Activated gamma-delta T cell treated with anti-CD3 and anti-CD28 coated beads, Interleukin-2, amount 50 U/mL, for 16 hours (primary cell): ENCODE data around the gene MAN1C1.
"Not testable (repeated sequence)": the region's sequence is repeated elsewhere in the genome, so short reads cannot be mapped to it uniquely, and the experiment has no call there.

Source experiments
- DNase-seq: peaks from one replicate; pipeline ENCODE4 v3.0.0-alpha.2; 2020; ENCODE audit warnings: low read depth

Gene MAN1C1

DNA sequence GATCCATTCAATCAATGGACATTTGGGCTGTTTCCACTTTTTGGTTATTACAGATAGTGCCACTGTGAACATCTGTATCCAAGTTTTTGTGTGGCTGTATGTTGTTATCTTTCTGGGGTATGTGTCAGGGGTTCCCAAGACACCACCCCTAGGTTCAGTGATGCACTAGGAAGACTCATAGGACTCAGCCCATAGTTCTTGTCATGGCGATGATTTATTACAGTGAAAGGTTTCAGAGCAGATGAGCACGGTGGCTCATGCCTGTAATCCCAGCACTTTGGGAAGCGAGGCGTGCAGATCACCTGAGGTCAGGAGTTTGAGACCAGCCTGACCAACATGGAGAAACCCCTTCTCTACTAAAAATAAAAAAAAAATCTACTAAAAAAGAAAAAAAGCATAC, 64.1 kb downstream of the MAN1C1 start:
- no peak for DNase-seq

DNA sequence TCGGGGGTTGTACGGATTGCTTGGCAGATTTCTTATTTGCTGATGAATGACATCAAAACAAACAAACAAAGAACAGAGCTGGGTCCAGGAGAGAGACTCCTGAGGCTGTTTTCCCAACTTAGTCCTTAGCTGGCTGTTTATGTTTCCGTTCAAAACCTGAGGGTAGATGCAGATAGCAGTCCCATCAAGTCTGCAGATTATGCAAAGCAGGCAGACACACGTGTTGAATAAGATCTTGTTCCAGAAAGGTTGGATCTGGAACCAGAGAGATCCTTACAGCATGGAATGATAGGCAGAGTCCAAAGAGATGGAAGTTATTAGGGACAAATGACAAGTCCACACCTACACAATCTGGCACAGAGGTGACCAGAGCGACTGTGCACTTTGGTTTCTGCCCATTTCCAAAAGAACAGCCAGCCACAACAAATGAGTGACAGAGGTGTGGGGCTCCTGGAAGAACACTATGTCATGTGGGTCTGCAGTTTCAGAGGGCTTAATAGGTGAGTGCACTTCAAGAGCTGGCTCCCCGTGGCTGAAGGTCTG, 65.5 kb downstream of the MAN1C1 start:
- no peak for DNase-seq

DNA sequence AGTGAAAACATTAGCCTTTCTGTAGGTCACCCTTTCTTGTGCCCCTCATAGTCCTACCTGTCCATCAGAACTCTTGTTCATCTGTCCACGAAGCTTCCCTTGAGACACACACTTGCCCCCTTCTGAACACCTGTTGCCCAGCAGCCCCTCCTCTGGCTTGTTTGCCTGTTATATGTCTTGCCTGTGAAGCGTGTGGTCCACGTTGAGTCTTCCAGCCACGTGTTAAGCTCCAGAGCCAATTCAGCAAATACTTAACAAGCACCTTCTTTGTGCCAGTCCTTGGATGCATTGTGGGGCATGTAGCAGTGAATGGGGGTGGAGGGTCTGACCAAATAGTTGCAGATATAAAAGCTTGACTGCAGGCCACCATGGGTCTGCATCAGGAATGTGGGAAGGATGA, 66.6 kb downstream of the MAN1C1 start:
- DNase-seq = no peak

DNA sequence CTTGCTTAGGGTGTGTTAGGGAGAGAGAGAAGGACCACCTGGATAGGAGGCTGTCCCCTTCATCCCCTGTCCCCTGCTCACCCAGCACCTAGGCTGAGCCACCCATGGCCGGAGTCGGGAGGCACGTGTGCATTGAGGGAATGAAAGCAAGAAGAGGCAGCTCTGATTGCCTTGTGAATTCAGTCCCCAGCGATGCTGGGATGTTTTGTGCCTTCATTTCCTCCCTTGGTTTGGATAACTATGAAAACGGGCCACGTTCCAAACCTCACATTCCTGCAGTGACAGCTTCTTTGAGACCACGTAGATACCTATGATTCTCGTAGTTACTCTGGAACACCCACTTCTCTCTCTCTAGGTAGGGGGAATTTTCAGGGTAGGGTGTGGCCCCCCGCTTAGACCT, 67.1 kb downstream of the MAN1C1 start:
- DNase-seq = no peak

DNA sequence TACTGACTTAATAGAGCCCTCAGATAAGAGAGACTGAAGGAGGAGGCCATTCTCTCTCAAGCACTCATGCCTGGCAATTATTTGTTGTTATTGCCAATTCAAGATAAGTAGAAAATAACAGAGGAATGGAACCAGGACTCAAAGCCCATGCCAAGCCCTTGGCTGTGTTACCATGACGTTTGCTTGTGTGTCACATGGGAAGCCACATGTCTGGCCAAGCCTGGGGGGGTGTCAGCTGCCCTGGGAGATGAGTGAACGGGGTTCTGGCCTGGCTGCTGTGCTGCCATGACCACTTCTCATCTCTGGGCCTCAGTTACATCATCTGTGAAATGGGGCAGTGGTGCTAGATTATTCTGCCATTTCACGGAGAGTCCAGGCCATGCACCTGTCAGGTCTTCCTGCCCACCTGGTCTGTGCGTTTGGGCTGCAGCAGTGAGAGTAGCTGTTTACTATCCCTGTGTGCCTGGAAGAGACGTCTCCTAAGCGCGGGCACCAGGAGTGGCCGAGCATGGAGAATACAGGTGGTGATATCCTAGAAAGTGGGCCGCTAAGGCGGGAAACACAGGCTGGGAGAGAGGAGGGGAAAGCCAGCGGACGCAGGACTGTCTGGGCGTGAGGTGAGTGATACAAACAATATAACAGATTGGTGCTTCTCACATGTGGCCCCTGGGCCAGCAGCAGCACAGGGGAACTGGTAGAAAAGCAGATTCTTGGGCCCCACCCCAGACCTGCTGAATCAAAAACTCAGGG, 67.8 kb downstream of the MAN1C1 start:
- no peak for DNase-seq

DNA sequence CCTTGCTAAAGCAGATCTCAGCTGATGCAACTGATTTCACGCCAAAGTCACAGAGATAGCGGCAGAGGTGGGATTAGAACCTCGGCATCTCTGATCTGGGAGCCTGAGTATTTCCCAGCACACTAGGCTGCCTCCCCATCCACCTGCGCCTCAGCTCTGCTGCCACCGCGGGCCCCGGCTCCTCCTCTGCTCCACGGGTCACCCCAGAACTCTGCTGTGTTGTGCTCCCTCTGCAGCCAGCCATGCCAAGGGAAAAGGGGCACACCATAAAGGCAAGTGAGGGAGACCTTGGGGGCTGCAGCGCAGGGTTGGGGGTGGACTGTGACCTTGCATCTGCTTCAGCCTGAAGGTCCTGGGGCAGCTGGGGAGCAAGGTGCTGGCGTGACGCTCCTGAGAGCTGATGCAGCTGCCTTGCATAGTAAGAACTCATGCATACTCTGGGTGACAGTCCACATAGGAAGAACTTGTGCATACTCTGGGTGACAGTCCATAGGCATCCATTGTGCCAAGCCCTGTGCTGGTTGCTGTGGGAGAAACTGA, 68.7 kb downstream of the MAN1C1 start:
- DNase-seq = no peak

DNA sequence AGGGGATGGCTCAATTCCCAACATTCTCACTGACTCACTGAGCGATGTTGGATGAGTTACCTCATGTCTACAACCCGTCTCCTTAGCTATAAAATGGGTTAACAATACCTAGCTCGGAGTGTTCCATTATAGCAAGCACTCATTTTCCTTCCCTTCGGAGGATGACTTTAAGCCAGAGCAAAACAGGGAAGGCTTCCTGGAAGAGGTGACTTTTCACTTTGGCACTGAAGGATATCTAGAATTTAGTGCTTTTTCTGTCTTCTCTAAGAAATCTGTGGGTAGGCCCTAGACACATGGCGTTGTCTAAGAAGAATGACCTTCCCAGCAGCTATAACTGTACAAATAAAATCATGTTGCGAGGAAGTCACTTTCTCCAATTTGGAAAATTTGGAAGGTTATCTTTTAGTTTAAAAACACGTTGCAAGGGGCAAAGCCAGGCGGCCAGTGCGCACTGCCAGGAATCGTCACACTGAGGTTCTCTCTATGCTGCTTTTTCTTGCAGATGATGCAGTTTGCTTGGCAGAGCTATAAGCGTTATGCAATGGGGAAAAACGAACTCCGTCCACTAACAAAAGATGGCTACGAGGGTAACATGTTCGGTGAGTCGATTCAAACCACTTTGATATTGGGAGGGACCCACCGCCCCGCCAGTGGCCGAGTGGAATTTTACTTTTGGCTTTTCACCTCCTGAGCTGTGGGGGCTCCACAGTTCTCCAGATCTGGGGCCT, 69.5 kb downstream of the MAN1C1 start:
- DNase-seq = no peak

DNA sequence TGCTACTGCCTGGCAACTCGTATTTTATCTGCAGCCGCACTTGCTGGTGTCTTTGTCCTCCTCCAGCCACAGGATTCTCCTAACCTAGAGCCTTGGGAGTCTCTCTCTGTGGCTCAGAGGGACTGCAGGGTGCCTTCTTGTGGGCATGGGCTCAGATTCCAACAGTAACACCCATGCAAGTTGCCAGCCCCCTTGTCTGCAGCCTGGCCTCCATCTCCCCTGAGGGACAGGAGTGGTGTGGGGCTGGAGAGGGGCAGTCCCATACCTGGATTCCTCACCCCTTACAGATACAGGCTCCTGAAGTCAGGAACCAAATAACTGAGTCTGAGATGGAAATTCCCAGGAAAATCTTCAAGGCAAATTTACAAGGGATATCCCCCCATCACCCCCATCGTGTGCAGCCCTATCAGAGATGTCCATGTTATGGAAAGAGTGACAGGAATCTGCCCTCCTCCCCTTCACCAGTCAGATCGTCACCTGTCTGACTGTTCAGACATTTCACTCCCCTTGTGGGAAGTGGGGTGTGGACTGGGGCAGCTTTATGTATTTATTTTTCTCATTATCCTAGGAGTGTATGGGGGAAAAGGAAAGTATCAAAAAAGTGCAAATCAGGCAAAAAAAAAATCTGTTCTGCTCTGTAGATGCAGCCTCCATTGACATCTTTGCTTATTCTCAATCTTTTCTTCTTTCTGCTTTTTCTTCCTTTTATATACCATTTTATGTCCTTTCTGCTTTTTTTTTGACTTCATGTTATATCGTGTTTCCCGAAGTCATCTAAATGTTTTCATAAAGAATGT, 70.8 kb downstream of the MAN1C1 start:
- no peak for DNase-seq

DNA sequence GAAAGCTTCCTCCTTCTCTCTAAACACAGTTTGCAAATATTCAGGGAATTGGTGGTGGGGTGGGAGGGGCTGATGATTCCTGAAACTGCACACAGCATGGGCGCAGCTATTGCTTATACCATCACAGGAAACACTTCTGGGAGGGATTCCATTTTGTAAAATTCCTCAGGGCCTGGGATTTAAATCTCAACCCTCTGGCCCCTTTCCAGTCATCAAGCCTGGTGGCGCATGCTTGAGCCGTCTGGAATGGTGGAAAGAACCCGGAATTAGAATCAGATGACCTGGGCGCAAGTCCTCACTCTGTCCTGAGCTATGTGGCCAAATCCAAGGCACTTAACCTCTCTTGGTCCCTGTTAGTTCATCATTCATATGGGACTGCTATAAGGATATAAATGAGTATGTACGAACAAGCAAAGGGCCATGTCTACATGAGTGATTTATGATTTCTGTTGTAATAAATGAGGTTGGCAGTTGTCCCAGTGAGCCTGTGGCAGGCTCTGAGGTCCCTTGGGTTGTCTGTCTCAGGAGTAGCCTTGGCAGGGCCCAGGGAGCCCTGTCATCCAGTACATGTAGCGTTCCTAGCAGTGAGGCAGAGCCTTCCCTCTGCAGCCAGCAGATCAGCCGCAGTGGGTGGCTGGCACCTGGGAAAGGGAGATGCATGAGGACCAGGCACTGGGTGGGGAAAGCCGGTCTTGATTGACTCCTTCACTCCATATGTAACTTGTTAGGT, 72.0 kb downstream of the MAN1C1 start:
- DNase-seq = no peak

DNA sequence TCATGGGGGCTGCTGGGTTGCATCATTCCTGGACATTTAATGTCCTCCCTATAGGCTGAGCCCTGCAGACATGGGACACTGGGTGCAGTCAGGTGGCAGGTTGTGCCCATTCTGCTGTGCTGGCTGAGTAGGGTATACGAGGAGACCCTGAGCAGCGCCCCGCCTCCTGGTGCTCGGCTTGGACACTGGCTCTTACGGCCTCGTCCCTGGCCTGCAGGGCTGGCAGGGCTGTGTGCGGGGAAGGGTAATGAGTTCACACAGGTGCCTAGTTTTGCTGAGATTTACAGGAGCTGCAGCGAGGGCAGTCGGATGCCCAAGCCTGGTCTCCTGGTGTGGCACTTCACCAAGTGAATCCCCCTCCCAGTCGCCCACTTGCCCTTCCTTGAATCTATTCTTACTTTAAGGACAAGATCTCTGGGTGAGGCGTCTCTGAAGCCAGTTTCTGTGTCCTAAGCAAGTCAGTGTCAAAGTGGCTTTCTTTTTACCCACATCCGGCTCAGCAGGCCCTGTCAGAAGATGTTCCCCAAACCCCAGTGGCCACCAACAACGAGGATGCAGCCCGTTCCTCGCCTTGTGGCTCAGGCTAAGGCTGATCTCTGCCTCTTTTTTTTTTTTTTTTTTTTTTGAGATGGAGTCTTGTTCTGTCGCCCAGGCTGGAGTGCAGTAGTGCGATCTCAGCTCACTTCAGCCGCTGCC, 73.2 kb downstream of the MAN1C1 start:
- no peak for DNase-seq

DNA sequence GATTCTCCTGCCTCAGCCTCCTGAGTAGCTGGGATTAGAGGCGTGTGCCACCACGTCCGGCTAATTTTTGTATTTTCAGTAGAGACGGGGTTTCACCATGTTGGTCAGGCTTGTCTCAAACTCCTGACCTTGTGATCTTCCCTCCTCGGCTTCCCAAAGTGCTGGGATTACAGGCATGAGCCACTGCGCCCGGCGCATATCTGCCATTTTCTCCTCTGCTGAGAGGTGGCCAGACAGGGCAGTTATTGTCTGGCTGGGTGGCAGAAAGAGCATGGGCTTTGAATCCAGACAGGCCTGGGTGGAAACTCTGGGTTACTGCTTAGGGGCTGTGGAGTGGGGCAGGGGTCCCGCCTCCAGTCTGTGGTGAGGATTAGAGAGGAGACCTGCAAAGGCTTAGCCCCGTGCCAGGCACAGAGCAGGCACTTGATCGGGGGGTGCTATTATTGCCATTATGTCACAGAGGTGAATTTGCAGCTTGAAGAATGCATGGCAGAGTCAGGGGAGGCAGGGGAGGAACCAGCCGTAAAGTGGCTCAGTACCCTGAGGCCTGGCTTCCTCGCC, 73.9 kb downstream of the MAN1C1 start:
- no peak for DNase-seq

DNA sequence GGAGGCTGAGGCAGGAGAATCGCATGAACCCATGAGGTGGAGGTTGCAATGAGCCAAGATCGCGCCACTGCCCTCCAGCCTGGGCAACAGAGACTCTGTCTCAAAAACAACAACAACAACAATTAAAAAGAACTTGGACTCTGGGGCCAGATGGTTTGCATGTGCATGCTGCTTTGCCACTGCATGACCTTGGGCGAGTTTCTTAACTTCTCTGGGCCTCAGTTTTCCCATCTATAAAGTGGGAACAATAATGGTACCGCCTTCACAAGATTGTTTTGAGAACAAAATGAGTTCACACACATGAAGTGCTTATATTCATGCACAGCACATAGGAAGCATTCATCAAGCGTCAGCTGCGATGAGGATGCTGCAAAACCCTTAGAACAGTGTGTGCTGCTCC, 74.6 kb downstream of the MAN1C1 start:
- no peak for DNase-seq

DNA sequence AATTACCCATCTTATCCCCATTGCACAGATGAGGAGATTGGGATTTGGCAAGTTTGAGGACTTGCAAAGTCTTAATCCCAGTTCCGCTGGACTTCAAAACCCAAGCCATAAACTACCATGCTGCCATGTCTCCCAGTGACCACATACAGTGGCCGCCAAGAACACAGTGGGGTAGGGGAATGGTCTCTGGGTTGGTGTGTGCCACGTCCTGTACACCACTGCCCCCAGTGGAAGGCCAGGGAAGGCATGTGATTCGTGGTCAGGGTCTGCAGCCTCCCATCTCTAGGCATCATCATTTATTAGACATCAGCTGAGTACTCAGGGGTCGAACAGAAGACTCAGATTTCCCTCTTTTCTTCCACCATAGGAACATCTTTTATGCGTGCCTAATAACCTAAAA, 76.0 kb downstream of the MAN1C1 start:
- DNase-seq = no peak

DNA sequence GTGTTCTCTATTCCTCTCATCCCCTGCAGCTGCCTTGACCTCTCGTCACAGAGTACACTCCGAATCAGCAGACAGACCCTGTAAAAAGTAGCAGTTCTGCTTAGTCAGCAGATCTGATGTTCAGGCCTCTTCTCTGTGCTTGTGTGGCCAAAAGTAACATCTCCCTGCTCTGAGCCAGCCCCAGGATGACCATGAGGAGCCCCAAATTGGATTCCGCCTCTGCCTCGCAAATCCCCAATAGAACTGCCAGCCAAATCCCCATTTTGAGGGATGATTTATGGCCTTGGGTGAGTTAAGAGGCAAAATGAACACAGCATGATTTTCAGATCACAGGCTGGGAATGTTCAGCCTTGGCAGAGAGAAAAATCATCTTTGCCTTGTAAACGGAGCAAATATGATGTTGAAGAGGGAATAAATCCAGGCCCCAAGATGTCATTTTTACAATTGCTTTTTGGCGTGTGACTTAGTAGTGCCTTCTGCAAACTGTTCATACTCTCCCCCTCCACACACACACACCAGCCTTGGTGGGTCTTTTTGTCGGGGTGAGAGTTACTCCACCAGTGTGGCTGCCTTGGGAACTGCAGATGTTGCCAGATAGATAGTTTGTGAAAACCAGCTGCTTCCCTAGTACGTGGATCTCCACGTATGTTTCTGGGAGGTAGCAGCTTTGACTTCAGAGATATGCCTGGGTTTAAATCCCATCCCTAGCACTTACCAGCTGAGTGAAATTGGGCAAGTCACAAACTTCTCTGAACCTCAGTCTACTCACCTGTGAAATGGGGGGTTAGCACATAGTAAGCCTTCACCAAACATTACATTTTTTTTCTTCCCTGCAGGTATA, 77.8 kb downstream of the MAN1C1 start:
- no peak for DNase-seq

DNA sequence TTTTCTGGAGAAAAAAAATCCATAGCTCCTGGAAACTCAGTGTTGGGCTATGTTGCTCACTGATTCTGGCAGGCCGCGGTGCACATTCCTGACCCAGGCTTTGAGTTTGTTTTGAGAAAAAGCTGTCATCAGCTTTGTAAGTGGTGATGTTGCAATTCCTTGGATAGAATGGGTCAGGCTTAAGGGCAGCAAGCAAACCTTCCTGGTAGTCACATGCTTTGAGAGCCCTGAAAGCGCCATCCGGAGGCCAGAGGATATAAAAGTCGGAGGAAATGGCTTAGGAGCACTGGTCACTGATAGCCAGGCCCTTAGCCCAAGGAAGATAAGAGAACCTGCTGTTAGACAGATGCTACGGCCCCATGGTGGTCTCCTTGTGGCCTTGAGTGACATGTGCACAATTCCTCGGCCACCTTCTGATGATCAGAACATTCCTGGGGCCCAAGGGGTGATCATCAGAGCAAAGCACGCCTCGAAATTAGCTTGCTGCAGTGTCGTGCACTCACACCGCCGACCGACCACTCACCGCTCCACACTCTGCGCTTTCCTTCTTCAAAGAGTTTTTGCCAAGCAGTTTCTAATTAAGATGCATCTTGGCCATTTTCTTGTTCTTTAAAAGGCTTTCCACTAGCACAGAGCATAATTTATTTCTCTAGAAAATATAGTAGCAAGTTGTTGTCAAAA, 78.6 kb downstream of the MAN1C1 start:
- DNase-seq = no peak

DNA sequence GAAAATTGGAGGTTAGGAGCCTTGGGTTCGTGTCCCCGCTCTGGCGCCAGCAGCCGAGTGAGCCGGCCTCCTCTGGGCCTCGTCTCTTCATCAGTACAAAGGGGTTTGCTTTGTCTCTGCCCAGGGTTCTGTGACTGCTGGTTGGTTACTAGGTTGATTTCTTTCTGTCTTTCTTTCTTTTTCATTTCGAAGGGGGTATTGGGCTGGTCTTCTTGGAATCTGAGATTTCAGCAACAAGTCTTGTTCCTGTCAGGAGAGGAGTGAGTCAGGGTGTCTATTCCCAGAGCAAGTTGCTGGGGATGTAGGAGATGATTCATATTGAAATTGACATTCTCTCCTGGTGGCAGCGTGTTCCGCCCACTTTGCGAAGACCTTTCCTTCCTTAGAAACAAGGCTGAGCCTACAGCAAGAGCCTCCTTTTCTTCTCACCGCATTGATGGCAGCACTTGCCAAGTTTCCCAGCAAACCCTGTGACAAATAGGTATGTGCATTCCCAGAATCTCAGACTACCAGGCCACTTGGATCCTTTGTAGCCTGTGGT, 79.2 kb downstream of the MAN1C1 start:
- DNase-seq = no peak

DNA sequence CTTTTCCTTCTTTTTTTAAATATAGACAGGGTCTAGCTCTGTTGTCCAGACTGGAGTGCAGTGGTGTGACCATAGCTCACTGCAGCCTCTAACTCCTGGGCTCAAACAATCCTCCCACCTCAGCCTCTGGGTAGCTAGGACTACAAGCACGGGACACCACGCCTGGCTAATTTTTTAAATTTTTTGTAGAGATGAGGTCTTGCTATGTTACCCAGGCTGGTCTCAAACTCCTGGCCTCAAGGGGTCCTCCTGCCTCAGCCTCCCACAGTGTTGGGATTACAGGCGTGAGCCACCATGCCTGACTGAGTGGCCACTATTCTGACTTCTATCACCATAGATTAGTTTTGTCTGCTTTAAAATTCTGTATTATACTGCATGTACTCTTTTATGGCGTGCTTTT, 80.1 kb downstream of the MAN1C1 start:
- DNase-seq = not testable (repeated sequence)

DNA sequence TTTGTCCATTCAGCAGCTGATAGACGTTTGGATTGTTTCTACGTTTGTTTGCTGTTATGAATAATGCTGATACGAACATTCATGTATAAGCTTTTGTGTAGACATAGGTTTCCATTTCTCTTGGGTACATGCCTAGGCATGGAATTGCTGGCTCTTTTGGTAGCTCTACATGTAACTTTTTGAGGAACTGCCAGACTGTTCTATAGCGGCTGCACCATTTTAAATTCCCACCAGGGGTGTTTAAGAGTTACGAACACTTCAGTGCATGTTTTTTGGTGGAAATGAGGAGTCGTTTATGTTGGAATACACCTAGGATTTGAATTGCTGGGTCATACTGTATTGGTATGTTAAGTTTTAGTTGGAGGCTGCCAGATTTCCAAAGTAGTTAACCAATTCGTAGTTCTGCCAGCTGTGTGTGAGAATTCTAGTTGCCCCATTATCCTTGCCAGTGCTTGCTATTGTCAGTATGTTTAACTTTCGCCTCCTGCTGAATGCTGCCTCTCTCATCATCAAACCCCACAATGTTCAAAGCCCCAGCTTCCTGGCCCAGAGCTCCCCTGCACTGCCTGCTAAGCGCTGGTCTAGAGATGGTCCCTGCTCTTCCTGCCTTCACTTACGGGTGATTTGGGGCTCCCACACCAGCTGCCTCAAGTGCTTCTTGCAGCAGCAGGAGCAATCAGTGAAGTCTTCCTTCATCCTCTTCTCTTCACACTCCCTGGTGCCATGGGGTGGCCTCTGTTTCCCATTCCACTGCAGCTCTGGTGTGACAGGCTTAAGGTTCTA, 81.0 kb downstream of the MAN1C1 start:
- DNase-seq = no peak
